Measurements from ENCODE around the gene FITM1. TPM values are rescaled to one million over a fixed set of nuclear protein-coding genes. Genes with fewer than 3 reads are reported as not detected.

Gene FITM1
- total RNA-seq, 4 donors from 2014 or later, result 0.96 to 2.8 (median 1.2) TPM; not detected in 1

DNA sequence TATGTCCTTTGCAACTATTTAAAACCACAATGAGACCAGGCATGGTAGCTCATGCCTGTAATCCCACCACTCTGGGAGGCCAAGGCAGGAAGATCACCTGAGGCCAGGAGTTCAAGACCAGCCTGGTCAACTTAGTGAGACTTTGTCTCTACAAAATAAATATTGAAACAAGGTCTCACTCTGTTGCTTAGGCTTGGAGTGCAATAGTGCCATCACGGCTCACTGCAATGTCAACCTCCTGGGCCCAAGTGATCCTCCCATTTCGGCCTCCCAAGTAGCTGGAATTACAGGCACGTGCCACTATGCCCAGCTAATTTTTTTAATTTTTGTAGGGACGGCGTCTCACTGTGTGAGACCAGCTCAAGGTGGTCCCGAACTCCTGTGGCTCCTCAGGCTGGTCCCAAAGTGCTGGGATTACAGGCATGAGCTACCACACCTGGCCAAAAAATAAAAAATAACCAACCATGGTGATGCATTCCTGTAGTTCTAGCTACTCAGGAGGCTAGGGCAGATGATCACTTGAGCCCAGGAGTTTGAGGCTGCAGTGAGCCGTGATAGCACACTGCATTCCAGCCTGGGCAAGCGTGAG is 955 bp upstream of the FITM1 start:
- TF ChIP-seq, protein P1, sequence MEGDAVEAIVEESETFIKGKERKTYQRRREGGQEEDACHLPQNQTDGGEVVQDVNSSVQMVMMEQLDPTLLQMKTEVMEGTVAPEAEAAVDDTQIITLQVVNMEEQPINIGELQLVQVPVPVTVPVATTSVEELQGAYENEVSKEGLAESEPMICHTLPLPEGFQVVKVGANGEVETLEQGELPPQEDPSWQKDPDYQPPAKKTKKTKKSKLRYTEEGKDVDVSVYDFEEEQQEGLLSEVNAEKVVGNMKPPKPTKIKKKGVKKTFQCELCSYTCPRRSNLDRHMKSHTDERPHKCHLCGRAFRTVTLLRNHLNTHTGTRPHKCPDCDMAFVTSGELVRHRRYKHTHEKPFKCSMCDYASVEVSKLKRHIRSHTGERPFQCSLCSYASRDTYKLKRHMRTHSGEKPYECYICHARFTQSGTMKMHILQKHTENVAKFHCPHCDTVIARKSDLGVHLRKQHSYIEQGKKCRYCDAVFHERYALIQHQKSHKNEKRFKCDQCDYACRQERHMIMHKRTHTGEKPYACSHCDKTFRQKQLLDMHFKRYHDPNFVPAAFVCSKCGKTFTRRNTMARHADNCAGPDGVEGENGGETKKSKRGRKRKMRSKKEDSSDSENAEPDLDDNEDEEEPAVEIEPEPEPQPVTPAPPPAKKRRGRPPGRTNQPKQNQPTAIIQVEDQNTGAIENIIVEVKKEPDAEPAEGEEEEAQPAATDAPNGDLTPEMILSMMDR (IDR thresholded peaks at IDR 0.05), result no peak
- DNase-seq (ENCODE audit: low spot score) (no peak), ATAC-seq (ENCODE audit: low FRiP score) (no peak)

DNA sequence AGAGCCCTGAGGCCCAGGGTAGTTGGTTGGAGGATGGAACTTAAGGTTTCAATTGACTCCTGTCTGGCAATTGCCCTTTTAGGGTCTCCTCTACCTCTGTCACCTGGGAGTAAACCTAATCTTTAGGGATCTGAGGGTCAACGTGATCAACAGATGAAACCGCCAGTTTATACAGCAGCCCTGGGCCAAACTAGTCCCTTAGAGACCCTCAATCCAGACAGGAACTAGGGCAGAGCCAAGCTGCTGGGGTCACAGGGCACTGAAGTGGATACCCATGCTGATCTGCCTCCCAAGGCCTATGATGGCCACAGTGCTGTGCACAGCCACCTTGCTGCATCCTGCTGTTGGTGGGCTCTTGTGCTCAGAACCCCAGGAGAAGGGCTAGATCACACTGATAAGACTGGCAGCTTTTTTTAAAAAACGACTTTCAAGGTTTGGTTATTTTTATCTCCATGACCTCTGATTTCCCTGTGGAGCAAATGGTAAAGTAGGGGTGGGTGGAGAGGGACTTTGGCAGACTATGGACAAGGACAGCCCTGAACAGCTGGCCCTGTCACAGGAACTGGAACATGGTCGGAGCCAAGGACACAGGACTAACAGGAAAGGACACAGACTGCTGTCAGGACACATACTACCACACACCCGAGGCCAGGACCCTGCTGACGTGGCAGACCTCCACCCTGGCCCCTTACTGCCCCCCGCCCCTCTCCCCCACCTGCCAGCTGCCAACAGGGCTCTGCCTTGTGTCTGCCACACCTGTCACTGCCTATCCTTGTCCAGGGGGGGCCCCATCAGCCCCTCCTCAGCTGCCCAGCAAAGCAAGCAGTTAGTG is 474 bp downstream of the FITM1 start:
- TF ChIP-seq, protein P1 (IDR thresholded peaks at IDR 0.05), result no peak
- DNase-seq (ENCODE audit: low spot score), result no peak
- no peak for ATAC-seq (ENCODE audit: low FRiP score)

DNA sequence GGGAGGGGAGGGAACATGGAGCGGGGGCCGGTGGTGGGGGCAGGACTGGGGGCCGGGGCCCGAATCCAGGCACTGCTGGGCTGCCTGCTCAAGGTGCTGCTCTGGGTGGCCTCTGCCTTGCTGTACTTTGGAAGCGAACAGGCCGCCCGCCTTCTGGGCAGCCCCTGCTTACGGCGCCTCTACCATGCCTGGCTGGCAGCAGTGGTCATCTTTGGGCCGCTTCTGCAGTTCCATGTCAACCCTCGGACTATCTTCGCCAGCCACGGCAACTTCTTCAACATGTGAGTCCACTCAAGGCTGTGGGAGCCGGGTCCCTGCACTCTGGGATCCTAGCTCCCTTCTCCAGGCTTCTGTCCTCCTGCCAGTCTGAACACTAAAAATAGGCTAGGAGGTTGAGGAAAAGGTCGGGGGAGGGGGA is 1.1 kb downstream of the FITM1 start:
- DNase-seq (ENCODE audit: low spot score), result no peak
- ATAC-seq (ENCODE audit: low FRiP score), result no peak
- TF ChIP-seq, protein P1 (IDR thresholded peaks at IDR 0.05), result no peak

DNA sequence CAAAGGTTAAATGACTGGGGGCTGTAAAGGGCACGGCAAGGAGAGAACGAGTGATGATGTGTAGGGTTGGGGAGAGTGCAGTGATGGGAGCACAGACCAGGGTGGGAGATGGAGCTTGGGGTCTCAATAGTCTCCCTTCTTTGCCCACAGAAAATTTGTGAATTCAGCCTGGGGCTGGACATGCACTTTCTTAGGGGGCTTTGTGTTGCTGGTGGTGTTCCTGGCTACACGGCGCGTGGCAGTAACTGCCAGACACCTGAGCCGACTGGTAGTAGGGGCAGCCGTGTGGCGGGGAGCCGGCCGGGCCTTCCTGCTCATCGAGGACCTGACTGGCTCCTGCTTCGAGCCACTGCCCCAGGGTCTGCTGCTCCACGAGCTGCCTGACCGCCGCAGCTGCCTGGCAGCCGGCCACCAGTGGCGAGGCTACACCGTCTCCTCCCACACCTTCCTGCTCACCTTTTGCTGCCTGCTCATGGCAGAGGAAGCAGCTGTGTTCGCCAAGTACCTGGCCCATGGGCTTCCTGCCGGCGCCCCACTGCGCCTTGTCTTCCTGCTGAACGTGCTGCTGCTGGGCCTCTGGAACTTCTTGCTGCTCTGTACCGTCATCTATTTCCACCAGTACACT is 1.7 kb downstream of the FITM1 start:
- ATAC-seq (ENCODE audit: low FRiP score) (no peak), DNase-seq (ENCODE audit: low spot score) (no peak)
- TF ChIP-seq, protein P1 (IDR thresholded peaks at IDR 0.05), result no peak

DNA sequence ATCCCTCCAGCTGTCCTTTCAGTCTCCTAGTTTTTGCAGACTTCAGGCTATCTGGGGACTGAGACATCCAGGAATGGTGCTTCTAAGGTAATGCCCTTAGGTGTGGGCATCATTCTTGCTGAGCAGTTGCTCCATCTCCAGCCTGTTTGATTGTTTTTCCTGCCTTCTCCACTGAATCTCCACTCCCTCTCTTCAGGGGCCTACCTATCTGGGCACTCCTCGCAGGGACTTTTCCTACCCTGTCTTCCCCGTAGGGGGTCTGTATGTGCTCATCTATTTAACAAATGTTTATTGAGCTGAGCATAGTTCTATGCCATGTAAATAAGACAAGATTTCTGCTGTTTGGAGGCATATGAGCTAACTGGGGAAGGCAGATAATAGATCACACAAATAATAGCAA is 2.5 kb downstream of the FITM1 start:
- DNase-seq (ENCODE audit: low spot score) (no peak), ATAC-seq (ENCODE audit: low FRiP score) (no peak)
- TF ChIP-seq, protein P1 (IDR thresholded peaks at IDR 0.05), result no peak

DNA sequence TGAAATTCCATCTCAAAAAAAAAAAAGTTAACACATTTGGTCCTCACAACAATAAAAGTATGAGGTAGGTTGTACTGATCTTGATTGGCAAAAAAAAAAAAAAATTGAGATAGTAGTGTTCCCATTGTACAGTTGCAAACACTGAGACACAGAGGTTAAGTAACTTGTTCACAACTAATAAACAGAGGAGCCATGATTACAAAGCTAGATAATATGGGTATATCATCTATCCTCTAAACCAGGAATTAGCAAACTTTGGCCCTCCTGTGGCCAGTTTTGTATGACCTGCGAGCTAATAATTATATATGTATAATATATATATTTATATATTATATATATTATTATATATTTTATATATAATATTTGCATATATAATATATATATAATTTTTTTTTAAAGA is 3.3 kb downstream of the FITM1 start:
- TF ChIP-seq, protein P1 (IDR thresholded peaks at IDR 0.05), result no peak
- no peak for ATAC-seq (ENCODE audit: low FRiP score)

More for the DNA sequence above, 3.3 kb downstream of the FITM1 start:
- no peak for DNase-seq (ENCODE audit: low spot score)
